GM19372 (cell line): ENCODE data around the gene MSANTD3.
A peak's percentile ranks its signal among the peaks of the same experiment; 100 is the strongest.

Source experiments
- ATAC-seq: cut with Tn5 transposase; IDR thresholded peaks from one replicate; pipeline ENCODE4 v1.9.1; 2021; ENCODE audit warnings: mild to moderate bottlenecking, low read depth, moderate library complexity; ENCODE audit not compliant: unreplicated experiment

MSANTD3 gene

DNA sequence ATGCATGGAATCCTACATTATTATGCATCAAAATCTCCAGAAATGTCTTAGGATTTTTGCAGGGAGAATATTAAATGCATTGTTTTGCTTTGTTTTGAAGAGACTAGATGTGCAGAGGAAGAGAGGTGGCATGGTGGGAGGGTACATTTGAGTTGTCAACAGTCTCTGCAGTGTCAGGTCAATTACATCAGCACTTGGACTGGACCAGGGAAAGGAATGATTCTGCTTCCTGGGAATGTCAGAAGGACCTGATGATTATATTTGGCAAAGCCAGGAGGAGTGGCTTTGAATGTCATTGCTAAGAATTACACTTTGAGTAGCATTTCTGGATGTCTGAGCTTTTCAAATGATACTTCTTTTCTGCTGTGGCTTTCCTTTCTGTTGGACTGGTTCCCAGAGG is 28.5 kb downstream of the MSANTD3 start:
- ATAC-seq: no peak

DNA sequence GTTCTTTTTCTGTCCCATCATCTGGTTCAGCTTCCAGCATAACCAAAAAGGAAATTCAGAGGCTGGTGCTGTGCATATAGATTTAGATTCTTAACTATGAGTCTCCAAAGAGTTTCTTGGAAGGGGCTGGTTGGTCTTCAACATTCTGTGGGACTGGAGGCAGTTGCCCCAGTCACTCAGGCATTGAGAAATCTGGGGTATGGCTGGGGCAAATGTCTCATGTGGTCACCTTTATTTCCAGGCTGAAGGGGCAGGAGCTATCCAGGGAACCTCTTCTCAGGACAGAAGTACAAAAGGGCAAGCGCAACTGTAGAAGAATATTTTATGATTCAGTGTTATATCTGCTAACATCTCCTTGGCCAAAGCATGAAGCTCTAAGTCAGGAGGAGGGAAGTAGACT is 30.6 kb downstream of the MSANTD3 start:
- ATAC-seq: no peak

DNA sequence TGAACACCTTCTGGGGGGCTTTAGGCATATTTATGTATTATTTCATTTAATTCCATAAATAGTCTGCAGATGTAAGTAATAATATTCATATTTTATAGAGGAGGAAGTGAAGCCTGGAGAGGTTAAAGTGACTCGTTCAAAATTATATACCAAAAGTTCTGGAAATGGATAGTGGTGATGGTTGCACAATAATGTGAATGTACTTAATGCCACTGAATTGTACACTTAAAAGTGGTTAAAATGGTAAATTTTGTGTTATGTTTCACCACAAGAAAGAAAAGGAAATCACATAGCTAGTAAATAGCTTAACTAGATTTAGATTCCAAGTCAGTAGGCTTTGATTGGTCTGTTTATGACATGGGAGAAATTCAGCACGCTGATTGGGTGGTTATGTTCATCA is 33.0 kb downstream of the MSANTD3 start:
- ATAC-seq: no peak

DNA sequence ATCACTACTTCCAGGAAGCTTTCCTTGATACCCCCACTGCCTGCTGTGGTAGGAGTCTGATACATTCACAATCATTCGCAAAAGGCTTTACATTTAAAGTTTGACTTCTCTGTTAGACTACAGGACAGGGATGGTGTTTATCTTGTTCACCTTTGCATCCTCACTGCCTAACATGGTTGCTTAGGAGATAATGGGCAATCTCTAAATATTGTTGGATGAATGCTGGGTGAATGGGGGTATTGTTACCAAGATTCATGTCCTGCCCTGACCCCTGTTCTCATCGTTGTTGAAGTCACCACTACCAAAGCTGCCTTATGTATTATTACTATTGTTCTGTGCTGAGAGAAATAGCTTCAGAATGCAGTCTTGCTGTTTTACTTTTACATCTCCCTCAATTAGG is 38.3 kb downstream of the MSANTD3 start:
- no peak for ATAC-seq

DNA sequence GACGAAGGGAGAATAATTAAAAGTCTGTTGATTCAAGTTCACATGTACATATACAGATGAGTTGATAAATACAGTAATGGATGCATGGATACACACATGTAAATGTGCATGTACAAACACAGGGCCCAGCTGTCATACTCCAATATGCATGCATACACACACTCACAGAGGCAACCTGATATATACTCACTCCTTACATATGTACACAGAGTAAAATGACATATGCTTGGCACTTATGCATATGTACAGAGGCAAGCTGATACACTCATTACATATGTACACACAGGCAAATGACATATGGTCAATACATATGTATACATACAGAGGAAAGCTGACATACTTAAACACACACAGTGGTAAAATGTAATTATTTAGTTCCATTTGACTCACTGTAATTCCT is 38.8 kb downstream of the MSANTD3 start:
- ATAC-seq: no peak

DNA sequence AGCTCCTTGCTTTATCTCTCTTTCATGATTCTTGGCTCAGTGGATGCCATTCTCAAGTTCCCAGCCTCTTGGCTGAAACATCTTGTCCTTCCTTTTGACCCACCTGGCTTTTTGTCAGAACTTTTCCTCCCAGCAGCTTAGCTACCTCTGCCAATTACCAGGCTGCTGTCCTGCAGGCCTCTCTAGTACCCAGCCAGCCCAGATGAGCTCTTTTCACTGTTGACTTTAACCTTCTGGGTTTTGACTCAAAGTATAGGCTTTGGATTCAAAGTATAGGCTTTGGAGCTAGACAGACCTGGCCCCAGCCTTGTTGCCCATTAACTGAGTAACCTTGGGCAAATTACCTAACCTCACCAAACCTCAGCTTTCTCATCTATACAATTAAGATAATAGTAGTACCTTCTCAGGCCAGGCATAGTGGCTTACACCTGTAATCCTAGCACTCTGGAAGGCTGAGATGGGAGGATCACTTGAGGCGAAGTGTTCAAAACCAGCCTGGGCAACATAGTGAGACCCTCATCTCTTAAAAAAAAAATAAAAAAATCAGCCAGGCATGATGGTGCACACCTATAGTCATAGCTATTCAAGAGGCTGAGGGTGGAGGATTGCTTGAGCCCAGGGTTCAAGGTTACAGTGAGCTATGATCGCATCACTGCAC is 39.4 kb downstream of the MSANTD3 start:
- no peak for ATAC-seq

DNA sequence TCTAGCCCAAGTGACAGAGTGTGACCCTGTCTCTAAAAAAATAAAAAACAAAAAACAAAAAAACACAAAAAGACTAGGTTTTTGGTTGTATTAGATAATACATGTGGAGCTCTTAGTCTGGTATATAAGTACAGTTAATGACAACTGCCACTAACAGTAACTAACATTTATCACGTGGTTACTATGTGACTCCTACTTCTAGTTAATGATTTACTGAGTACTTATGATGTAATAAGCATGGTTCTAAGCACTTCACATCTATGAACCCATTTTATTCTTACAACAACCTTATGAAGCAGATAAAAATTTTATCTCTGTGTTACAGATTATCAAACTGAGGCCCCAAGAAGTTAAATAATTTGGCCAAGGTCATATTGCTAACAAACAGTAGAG is 39.9 kb downstream of the MSANTD3 start:
- no peak for ATAC-seq

DNA sequence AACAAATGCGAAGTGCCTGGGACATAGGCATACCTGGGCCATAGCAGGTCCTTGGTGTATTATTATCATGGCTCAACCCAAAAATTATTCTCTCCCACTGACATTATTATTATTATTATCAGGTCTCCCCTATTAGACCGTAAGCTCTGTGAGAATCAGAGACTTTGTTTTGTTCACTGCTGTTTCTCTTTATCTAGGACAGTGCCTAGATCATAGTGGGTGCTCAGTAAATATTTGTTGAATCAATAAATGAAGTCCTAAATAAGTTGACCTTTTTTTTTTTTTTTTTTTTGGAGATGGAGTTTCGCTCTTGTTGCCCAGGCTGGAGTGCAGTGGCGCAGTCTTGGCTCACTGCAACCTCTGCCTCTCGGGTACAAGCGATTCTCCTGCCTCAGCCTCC is 41.1 kb downstream of the MSANTD3 start:
- no peak for ATAC-seq

DNA sequence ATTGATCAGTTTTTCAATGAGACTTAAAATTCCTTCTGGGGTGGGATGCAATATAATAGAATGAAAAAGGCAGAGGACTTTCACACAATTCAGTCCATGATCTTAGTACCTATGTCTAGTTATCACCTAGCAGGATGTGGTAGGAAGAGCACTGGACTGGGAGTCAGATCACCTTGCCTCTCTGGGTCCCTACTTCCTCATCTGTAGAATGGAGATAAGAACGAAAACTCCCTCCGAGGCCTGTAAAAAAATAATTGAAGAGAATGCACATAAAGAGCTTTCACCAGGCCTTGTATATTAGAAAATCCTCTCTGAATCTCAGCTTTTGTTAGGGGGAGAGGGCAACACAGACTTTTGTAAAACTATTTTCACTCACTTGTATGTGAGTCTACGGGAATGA is 45.3 kb downstream of the MSANTD3 start:
- ATAC-seq: no peak

DNA sequence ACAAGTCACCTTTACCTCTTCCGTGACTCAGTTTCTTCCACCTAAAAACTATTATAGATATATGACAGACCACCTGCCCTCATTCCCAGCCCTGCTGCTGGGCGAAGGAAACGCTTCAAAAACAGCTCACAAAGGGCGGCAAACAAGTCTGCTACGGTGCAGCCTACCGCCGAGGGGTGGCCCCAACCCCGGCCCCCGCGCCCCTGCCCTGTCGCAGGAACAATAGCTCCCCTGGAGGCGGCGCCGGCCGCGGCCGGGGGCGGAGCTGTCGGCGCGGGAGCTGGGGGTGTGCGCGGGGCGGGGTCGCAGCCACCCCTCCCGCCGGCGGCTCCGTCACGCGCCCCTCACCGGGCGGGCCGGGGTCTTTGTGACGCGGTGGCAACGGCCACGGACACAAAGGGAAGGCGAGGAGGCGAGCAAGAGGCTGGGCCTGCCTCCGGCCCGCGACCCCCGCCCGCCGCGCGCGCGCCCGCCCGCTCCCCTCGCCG is 45.9 kb downstream of the MSANTD3 start, which contains the start of gene TMEFF1:
TMEFF1 (plus strand) TSS at position 362 of the 488 bp plus-strand sequence. CDS start 396 bp downstream, outside the sequence.
- ATAC-seq: peak; percentile 61

DNA sequence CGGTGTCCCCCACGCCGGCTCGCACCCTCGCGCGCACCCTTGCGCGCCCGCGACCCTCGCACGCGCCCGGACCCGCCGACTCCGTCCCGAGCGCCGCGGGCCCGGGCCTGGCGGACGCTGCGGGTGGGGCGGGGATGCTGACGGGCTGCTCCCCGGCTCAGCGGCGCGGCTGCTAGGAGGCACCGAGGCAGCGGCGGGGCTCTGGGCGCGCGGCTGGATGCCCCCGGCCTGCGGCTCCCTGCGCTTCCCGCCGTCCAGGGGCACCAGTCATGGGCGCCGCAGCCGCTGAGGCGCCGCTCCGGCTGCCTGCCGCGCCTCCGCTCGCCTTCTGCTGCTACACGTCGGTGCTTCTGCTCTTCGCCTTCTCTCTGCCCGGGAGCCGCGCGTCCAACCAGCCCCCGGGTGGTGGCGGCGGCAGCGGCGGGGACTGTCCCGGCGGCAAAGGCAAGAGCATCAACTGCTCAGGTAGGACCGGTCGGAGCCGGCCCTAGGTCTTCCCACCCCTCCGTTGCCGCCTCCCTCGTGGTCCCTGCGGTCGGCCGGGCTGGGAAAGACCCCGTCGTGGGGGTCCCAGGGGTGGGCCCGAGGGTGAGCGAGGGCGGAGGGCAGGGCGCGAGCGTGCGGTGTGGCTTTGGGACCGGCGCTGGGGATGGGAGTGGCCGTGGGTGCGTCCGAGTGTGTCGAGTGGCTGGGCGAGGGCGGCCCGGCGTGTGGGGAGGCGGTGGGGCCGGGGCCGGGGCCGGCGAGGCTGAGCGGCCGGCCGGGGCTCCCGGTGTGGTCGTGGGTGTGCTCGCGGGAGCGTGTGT is 46.5 kb downstream of the MSANTD3 start:
- peak; percentile 62 for ATAC-seq

DNA sequence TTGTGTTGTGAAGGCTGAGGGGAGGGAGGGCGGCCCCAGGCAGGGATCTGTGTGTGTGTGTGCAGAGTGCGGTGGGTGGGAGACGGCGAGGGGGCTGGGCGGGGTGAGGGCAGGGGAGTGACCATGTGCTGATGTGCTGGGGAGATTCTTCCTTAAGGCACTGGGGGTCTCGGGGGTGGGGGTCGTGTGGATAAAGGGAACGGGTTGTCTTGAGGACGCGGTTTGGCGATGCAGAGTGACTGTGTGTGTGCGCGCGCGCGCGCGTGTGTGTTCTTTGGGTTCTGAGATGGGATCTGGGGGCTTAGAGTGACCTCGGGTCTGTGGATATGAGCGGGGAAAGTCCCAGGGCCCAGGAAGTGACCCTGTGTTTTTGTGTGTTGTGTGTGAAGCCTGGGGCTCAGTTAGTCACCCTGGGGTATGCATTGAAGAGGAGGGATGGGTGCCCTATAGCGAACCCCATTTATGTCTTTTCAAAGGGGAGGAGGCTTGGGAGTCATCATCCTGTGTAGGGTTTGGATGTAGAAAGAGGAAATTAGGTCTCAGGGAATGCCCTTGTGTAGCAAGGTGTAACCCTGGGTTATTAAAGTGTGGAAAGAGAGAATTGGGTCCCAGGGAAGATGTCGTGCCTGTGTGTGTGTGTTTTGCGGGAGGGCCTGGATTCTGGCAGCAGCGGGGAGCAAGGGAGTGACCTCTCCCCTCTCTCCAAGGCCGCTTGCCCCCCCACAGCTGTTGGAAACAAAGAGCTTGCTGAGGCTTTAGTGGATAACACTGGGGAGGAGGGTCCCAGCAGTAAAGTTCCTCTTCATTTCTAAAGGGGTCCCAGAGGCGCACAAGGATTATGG is 47.4 kb downstream of the MSANTD3 start:
- ATAC-seq: no peak

DNA sequence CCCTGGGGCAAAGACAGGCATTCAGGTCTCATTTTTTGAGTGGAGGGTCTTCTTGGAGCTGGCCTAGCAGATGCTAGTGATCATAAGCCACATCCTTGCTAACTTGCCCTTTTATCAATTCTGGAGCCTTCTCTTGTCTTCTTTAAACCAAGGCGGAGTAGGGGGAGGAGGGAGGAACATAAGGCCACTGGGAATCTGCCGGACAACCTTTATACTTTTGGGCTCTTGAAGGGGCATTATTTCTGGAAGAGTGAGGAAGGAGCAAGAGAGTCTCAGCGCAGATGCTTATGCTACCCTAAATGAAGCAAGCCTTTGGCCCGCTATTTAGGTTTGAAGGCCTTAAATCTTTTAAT is 48.0 kb downstream of the MSANTD3 start:
- no peak for ATAC-seq

DNA sequence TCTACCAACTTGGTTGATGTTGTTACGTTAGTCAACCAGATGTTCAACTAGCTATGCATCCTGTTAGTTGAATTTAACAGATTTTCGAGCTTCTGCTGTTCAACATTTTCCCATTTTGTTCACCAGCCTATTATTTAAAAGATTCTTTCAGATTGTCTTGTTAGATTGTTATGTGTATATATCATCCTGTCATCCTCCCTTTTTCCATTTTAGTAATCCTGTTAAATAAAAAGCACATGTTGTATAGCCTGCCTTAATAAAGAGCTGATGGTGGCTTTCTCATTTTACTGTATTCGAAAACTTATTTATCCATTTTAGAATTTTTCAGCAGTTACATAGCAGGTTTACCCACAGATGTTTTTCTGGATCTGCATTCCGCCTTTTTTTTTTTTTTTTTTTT is 50.3 kb downstream of the MSANTD3 start:
- no peak for ATAC-seq

DNA sequence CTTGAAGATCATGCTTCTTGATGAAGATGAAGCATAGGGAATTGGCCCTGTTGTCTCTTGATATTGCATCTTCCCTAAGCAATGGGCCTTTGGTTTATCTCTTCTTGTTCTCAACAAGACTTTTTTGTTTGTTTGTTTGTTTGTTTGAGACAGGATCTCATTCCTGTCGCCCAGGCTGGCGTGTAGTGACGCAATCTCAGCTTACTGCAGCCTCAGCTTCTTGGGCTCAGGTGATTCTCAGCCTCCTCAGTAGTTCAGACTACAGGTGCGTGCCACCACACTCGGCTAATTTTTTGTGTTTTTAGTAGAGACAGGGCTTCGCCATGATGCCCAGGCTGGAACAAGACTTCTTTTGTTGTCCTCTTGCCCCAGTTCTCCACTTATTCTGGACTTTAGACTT is 51.2 kb downstream of the MSANTD3 start:
- ATAC-seq: no peak

DNA sequence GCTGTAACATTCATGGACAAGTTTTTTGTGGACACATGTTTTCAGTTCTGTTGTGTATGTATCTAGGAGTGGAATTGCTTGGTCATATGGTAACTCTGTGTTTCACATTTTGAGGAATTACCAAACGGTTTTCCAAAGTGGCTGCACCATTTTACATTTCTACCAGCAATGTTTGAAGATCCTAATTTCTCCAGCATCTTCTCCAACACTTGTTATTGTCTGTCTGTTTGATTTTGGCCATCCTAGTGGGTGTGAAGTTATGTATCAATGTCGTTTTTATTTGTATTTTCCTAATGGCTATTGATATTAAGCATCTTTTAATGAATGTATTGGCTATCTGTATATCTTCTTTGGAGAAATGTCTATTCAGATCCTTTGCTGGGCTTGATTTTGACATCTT is 52.9 kb downstream of the MSANTD3 start:
- ATAC-seq: no peak

DNA sequence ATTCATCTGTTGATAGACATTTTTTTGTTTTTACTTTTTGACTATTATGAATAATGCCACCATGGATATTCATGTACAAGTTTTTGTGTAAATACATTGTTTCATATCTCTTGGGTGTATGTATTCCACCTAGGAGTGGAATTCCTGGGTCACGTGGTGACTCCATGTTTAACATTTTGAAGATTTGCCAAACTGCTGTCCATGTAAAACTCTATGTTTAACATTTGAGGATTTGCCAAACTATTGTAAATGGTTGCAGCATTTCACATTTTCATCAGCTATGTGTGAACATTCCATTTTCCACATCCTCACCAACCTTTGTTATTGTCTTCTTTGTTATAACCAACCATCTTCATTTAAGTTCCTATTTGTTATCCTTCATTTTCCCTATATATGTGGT is 58.3 kb downstream of the MSANTD3 start:
- no peak for ATAC-seq

DNA sequence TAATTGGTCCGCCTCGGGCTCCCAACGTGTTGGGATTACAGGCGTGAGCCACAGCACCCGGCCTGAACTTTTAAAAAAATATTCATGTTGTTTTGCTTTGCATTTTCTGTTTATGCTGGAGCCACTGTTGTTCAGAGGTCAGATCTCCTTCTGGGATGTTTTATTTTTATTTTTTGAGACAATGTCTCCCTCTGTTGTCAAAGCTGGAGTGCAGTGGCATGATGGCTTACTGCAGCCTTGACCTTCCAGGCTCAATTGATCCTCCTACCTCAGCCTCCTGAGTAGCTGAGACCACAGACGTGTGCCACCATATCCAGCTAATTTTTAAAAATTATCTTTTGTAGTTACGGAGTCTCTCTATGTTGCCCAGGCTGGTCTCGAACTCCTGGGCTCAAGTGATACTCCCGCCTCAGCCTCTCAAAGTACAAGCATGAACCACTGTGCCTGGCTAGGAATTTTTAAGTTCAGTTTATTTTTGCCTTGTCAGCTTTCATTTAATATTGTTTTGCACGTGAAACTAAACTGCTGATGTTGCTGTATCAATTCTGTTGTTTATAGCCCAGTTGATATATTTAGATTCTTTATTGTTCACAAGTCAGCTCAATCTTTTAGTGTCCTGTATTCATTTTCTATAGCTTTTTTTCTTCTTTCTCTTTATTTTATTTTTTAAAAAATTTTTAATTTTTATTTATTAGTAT is 59.7 kb downstream of the MSANTD3 start:
- no peak for ATAC-seq

DNA sequence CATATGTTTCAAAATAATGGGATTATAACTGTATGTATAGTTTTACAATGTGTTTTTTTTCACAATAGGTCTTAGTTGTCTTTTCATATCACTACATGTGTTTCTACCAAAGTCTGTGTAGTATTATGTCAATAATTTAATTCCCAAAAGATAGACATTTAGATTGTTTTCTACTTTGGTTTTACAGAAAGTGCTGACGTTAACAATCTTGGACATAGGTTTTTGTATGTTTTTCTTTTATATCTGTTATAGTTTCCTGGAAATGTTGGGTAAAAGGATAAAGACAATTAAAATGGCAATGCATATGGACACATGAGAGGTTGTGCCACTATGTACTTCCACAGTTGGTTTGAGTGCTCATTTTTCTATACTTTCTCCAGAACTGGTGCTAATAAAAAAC is 61.2 kb downstream of the MSANTD3 start:
- ATAC-seq: no peak

DNA sequence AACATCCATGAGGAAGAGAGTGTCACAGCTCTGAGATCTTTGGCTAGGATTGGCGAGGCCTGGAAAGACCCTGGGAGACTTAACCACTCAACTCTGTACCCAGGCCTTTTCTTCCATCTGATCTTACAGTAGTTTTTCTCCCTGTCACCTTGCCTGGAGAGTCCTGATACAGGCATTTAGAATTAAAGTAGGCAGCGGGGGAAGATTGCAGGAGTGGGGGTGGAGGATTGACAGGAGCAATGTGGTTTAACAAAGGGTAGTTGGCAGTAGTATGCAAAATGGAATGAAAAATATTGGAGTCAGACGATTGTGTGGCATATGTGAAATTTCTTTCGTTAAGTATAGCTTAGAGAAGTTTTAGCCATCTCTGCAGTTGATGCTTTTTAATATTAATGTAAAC is 62.9 kb downstream of the MSANTD3 start:
- ATAC-seq: no peak

DNA sequence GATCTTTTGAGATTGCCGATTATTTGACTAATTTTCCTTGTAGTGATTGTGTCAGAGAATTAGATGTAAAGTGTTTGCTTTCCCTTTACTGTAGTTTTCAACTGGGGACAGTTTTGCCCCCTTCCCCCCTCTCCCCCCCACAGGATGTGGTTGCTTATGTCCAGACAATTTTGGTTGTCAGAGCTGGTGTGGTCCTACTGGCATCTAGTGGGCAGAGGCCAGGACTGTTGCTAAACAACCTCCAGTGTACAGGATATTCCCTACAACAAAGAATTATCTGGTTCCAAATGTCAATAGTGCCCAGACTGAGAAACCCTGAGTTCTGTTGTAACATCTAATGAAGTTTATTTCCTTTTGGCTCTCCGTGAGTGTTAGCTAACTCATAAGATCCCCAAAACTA is 66.0 kb downstream of the MSANTD3 start:
- no peak for ATAC-seq
